Activated naive CD8-positive, alpha-beta T cell treated with anti-CD3 and anti-CD28 coated beads, Interleukin-2, amount 50 U/mL, for 16 hours (primary cell): ENCODE measurements around the gene ERP27.

ENCODE experiments used
- DNase-seq: peaks from one replicate; pipeline ENCODE4 v3.0.0-alpha.2; 2020; ENCODE audit warnings: low read depth, low spot score

ERP27 gene

DNA sequence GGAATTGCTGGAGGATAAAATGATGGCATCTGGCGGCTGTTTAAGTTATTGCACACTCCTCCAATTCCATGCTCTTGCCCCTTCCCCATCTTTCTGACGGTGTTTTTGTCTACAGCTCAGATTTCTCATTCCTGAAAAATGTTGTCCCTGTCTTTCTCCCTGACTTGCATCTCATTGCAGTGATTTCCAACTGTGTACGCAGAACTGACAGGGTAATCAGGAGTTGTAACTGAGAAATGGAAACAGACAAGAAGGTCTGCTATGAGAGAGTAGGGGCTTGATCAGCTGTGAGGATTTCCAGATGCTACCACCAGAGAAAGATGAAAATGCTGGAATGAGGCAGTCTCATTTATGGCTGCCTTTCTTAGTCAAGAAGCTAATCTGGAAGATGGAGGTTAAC, 1.3 kb downstream of the ERP27 start:
- no peak for DNase-seq

- DNase-seq = no peak
Observed at GRCh38 chr12:14936224-14936861, 2.0 kb downstream of the ERP27 start.

DNA sequence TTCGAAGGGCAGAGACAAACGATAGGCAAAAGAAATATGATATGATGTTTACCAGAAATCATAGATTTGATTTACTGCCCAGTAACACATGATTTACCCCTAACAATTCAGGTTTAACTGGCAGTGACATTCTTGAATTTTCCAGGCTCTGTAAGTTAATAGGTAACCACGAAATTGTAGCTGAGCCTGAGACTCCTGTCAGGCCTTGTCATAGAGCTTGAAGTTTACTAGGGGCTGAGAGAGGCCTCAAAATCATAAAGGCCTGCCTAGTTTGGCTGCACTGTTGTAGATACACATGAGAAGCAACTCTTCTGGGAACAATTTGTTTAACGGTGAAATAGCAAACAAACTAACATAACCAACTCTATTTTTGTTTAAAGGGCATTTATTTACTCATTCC, 3.3 kb downstream of the ERP27 start:
- DNase-seq = no peak

- DNase-seq = no peak
Observed at GRCh38 chr12:14934511-14934910, 3.8 kb downstream of the ERP27 start.

GRCh38 chr12:14931791-14932560, 6.4 kb downstream of the ERP27 start:
- DNase-seq = no peak

DNA sequence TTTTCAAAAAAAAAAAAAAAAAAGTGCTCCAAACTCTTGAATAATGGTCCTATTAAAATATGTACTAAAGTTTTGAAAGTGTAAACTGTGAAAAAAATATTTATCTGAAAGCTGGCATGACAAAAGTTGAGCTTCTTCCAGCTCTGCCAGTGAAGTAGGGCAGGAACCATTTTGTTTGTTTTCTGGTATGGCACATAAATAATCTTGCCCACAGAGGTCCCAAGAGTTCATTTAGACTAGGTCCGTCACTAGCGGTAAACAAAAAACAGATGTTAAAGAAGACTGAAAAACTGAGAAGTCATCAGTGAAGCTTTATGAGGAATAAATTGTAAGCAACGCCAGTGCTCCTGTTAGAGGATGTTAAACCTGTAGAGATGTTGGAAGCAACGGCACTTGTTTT, 7.0 kb downstream of the ERP27 start:
- no peak for DNase-seq

GRCh38 chr12:14930299-14930698, 8.0 kb downstream of the ERP27 start:
- no peak for DNase-seq

DNA sequence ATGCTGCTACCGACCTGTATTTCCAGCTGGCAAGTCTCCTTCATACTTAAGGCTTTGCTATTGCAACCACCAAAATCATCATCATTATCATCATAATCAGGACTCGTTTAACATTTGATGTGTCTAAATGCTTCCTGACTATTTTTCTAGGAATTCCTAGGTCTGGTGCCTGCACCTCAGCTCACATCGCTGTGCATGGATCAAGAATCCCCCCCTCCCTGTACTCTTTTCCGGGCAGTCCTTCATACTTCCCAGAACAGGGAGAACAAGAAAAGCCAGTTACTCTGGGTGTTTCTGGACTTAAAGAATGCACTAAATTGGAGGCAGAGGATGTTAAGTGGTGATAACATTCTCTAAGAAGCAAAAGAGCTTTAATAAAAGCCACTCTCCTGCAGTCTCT, 9.4 kb downstream of the ERP27 start:
- DNase-seq = no peak

GRCh38 chr12:14927267-14927666, 11.1 kb downstream of the ERP27 start:
- no peak for DNase-seq

DNA sequence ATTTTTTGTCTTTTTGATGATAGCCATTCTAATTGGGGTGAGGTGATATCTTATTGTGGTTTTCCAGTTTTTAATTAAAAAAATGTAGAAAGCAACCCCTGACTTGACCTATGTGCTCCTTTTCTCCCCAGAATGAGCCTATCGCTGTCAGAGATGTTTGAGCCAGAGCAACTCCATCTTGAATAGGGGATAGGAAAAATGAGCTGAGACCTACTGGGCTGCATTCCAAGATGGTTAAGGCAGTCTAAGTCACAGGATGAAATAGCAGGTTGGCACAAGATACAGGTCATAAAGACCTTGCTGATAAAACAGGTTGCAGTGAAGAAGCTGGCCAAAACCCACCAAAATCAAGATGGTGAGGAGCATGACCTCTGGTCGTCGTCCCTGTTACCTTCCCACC, 13.8 kb downstream of the ERP27 start:
- DNase-seq = no peak

DNA sequence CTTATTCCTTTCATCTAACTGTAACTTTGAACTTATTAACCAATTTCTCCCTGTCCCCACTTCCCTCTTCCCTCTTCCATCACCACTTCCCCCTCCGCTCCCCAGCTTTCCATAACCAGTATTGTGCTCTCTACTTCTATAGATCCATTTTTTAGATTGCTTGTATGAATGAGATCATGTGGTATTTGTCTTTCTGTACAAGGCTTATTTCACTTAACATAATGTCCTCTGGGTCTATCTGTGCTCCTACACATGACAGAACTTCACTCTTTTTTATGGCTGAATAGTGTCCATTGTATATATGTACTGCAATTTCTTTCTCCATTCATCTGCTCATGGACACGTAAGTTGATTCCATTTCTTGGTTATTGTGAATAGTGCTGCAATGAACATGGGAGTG, 14.4 kb downstream of the ERP27 start:
- DNase-seq = no peak

- no peak for DNase-seq
Observed at GRCh38 chr12:14921218-14921617, 17.1 kb downstream of the ERP27 start.

DNA sequence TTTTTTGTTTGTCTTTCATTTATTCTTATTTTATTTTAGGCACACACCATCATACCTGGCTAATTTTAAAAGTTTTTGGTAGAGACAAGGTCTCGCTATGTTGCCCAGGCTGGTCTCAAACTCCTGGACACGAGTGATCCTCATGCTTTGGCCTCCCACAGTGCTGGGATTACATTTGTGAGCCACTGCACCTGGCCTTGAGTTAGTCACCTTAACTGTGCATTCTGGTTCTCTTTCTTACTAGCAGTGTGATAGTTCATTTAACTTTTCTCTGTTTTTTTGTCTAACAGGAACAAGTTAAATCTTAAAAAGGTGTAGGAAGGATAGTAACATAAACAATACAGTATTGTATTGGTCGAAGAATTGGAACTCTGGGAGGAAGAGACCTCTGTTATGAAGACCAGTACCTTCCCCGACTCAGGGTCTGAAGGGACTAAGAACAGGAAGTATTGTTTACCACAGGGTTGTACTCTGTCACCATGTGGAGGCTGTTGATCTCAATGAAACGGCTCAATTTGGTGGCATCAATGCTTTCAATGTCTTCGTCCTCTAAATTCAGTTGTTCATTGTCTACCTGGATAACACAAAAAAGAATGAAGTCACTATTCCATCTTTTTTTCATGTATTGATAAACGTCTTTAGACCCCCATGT, 17.7 kb downstream of the ERP27 start:
- DNase-seq = no peak

GRCh38 chr12:14919455-14919854, 18.9 kb downstream of the ERP27 start:
- no peak for DNase-seq

DNA sequence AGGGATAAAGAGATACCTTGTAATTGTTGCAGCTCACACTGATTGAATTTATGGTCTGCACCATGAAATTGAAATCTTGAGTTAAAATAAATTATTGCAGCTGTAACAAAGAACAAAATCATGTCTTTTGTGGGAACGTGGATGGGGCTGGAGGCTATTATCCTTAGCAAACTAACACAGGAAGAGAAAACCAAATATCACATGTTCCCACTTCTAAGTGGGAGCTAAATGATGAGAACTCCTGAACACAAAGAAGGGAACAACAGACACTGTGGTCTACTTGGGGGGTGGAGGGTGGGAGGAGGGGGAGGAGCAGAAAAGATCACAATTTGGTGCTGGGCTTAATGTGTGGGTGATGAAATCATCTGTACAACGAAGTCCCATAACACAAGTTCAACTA, 22.6 kb downstream of the ERP27 start:
- no peak for DNase-seq

DNA sequence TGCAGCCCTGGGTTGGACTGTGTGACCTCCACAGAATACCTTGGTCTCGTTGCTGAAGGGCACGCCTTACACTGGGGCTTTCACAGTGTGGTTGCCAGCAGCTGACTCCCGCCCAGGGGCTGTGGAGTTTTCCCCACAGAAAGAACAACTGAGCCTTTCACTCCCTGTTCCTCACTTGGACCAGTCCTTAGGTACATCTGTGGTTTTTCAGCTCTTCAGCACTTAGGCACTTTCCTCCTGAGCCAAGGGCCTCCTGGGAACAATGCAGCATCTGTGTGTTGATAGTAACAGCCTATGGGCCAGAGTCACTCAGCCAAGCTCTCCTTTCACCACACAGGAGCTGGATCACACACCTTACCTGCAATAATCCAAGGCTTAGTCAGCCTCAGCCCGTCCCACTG, 25.0 kb downstream of the ERP27 start:
- no peak for DNase-seq

- DNase-seq = no peak
Observed at GRCh38 chr12:14911131-14911530, 27.2 kb downstream of the ERP27 start.

- no peak for DNase-seq
Observed at GRCh38 chr12:14910090-14910915, 28.0 kb downstream of the ERP27 start.

DNA sequence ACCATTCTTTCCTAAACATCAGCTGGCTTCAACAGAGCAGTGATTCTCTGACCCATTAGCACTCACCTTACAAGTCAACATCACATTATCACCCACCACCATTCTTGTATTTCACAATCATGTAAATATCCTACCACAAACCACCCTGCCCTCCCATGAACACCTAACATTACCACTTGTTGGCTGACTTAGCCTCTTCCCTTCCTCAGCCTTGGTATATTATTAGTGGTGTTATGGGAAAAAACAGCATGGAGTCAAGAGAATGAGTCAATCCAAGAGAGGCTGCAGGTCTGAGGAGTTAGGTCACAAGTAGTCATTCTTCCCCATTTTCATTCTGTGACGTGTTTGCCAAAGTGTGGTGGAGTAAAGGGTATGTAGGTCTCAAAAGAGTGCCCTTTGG, 30.4 kb downstream of the ERP27 start:
- no peak for DNase-seq

- no peak for DNase-seq
Observed at GRCh38 chr12:14906114-14906513, 32.2 kb downstream of the ERP27 start.

- no peak for DNase-seq
Observed at GRCh38 chr12:14905269-14906004, 32.9 kb downstream of the ERP27 start.
